TTC549 (cell line): ENCODE measurements around the gene MPRIP.
"Not testable (repeated sequence)": the region's sequence is repeated elsewhere in the genome, so short reads cannot be mapped to it uniquely, and the experiment has no call there.

ENCODE experiments used
- FAIRE-seq: peaks from 2 replicates; lab custom pipeline; 2012; peaks lifted over from hg19 to GRCh38; lab: Jason Lieb, UNC

MPRIP gene

GRCh38 chr17:17011043-17011907 is 31.0 kb upstream of the MPRIP start:
- FAIRE-seq: not testable (repeated sequence)

- FAIRE-seq: not testable (repeated sequence)
Measured at GRCh38 chr17:17013828-17014747, 28.2 kb upstream of the MPRIP start.

GRCh38 chr17:17014748-17015124 is 27.5 kb upstream of the MPRIP start:
- not testable (repeated sequence) for FAIRE-seq

DNA sequence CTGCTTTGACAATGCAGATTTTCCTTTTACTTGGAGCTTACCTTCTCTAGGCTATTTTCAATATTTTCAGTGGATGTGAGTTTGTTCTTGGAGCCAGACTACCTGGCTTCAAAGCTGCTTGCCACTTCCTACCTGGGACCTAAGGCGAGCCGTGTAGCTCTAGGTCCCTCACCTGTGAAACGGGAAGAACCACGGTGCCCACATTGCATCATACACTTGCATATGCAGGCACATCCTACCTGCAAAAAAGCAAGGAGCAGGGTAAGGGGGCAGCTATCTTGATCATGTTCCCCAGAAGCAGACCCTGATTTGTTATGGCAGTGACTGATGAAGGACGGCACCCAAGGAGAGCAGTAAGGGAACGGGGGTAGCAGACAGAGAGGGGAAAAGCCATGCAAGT is 27.0 kb upstream of the MPRIP start:
- no peak for FAIRE-seq

- not testable (repeated sequence) for FAIRE-seq
Measured at GRCh38 chr17:17016199-17017197, 25.8 kb upstream of the MPRIP start.

DNA sequence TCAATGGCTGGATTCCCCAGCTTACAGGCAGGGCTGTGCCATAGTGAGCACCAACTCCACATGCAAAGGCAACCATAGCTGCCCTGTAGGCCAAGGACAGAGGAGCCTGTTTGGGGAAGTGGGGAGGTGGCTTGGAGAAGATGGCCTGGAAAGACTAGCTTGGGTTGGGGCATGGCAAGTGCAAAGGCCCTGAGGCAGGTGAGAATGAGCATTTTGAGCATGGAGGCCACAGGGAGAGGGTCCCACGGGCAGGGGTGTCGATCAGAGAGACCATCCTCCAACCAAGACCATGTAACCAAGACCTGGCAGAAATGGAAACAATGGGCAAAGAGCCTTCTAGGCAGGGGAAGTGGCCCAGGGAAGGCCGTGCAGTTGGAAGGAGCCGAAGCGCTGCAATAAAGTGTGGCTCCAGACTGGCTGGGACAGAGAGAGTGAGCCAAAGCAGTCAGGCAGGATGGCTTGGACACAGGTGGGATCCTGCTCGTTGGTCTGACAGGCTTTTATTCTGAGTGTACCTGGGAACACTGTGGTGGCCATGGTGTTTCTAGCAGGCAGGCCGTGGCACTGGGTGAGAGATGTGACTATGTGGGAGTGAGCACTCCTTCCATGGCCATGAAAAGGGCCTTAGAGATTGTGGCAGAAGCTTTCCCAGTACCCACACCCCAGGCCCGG is 24.8 kb upstream of the MPRIP start:
- FAIRE-seq: no peak

DNA sequence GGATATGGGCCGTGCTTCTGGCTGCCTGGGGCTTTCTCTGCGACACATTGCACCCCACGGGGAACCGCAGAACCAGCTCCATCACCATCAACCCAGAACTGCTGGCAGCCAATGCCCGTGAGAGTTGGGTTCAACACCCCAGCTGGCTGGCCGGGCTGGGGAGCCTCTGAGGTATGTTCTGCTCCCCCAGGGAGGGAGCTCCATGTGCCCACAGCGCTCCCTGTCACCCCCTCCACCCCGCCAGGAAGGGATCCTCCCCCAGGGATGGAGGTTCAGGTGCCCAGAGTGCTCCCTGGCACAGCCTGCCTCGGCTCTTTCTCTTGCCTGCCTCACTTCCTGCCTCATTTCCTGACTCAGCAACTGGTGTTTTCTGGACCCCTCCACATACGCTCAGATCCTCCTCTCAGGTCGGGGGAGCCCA is 24.2 kb upstream of the MPRIP start:
- no peak for FAIRE-seq

- FAIRE-seq: no peak
Measured at GRCh38 chr17:17018612-17019429, 23.4 kb upstream of the MPRIP start.

GRCh38 chr17:17019430-17019762 is 22.9 kb upstream of the MPRIP start:
- FAIRE-seq: no peak

DNA sequence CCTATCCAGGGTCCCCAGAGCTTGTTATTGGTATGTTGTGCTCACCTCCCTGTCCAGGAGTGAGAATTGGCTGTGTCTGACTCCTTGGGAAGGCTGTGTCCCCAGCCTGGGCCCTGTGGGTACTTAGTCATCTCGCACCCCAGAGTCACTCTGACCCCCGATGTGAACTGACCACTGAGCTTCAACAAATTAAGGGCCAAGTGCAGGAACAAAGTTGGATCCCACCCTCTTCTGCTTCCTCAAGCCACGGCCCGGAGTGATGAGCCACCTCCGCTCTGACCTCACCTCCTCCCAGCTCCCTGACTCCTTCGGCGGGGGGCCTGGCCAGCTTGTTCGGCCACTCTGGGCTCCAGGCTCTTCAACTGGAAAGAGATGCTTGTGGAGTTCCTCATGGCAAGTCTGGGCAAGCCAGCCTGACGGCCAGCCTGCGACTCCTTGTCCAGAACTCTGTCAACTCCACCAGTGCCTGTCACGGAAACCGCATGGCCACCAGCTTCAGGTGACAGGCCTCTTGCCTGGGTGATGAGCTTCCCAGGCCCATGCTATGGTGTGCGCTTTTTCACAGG is 22.3 kb upstream of the MPRIP start:
- no peak for FAIRE-seq

DNA sequence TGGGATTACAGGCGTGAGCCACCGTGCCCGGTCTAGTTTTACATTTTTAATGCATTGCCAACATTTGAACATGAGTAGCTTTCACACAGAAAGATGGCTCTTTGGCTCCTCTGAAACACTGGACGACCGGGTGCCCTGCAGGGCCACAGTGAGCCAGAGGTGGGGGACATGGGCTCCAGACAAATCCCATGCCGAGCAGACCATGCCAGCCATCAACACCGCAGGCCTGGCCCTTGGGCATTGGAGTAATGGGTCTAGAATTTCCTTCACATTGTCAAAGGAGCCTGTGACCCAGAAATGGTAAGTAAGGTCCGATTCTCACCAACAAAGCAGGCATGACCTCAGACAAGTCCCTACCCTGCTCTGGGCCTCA is 21.4 kb upstream of the MPRIP start:
- FAIRE-seq: no peak

DNA sequence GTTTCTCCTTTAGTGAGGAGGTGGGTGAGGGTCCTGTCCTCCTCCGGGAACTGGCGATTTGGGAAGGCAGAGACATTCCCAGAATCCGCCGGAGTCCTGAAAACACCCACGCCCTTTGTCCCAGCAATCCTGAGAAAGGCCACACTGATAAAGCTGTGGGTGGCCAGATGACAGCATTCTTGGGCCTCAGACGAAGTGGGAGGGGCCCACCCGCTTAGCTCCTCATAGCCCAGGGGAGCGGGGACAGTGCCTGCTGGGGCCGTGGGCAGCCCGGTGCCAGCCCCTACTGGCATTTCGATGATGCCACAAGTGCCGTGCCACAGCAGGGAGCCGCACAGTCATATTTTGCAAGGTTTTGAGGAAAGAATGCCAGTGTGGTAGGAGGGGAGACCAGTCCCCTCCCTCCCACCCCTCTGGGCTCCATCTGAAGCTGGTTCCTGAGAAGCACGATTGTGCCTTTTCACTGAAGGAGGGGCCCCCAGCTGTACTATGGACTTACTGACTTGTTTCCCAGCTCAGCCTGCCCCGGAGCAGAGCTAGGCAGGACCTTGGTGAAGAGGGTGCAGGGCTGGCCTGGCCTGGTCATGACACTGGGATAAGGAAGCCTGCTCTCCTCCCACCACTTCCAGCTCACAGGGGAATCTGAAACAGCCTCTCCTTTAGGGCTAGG is 20.9 kb upstream of the MPRIP start:
- no peak for FAIRE-seq

DNA sequence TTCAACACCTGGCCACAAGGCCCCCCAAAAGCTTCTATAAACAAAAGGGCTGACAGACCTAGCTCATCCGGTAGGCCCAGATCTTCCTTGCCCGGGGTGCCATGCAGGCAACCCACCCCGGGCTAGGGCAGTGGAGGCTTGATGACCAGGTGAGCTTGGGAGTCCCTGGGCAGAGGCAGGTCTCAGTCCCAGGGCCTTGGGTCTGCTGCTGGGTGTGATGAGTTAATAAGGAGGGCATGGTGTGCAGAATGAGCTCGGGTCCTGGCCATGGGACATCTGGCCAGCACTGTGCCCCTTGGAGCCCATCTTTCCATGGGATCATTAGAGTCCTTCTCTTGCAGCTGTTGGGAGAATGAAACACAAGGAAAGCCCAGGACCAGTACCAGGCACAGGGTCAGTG is 20.2 kb upstream of the MPRIP start:
- FAIRE-seq: no peak

- no peak for FAIRE-seq
Measured at GRCh38 chr17:17022456-17022855, 19.8 kb upstream of the MPRIP start.

GRCh38 chr17:17024778-17025300 is 17.4 kb upstream of the MPRIP start:
- no peak for FAIRE-seq

DNA sequence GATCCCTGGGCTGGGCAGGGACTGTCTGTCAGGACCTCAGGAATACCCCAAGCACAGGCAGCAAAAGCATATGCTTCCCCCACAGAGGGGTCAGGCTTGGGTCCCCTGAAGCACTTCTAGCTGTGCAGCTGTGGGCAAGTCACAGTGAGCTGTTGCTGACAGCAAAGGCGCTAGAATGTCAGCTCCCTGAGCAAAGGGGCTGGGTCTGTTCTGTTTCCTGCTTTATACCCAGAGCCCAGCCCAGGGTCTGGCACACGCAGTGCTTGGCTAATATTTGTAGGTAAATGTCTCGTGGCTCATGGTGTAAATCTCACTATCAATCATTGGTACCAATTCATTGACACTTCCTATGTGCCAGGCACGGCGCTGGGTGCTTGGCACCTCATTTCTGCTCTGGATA is 16.6 kb upstream of the MPRIP start:
- FAIRE-seq: no peak

DNA sequence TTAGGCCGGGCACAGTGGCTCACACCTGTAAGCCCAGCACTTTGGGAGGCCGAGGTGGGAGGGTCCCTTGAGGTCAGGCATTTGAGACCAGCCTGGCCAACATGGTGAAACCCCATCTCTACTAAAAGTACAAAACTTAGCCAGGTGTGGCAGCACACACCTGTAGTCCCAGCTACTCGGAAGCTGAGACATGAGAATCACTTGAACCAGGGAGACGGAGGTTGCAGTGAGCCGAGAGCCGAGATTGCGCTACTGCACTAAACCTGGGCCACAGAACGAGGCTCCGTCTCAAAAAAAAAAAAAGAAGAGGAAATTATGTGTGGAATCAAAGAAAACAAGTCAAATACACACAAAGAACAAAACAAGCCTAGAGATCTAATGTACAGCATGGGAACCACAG is 16.1 kb upstream of the MPRIP start:
- FAIRE-seq: no peak

DNA sequence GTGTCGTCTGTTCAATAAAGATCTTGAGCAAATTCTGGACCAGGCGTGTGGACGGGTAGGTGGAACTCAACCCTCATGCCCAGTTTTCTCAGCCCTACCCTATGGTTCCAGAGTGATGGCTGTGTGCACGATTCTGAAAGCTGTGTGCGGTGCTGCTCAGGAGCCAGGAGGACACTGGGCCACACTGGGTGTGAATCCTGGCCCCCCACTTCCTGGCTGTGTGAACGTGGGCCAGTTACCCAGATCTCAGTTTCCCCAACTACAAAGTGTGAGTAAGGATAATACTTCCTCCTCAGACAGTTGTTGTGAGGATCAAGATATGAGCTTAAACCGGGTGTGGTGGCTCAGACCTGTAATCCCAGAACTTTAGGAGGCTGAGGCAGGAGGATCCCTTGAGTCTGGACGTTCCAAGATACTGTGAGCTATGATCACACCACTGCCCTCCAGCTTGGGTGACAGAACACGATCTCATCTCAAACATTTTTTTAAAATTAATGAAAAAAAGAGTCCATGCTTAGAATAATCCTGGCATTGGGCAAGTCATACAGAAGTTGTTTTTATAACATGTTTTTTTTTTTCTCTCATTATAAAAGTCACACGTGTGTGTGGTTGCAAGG is 14.7 kb upstream of the MPRIP start:
- FAIRE-seq: no peak
